IMR-90 (cell line): ENCODE results near the gene KCNMA1. TPM values are rescaled to one million over a fixed set of nuclear protein-coding genes. Genes with fewer than 3 reads are reported as not detected.

Source experiments
- ATAC-seq: fragments of 200-7000 bp; cut with Tn5 transposase; 2 replicates; pipeline ENCODE4 v1.9.1; 2020; ENCODE audit warnings: low read depth, mild to moderate bottlenecking, moderate library complexity
- BruUV-seq: library from RNA; stranded (reverse); fragments of 400-500 nt; replicated peaks from 2 replicates; lab custom pipeline; 2021; lab: Mats Ljungman, UMichigan
- CTCF ChIA-PET: fragments of 300-600 bp; formaldehyde crosslinking; extraction: SDS; loops from one replicate; lab custom pipeline; 2021; ENCODE audit warnings: antibody characterized with exemption; lab: Yijun Ruan, JAX
- POLR2A ChIA-PET: fragments of 300-600 bp; sonication (Branson Sonifier 250); formaldehyde crosslinking; loops from one replicate; lab custom pipeline; 2022; ENCODE audit warnings: antibody characterized with exemption; ENCODE audit not compliant: unreplicated experiment; lab: Charles Lee
- DNase-seq: peaks from one replicate; pipeline ENCODE4 v3.0.0; 2013
- H2AFZ ChIP-seq: replicated peaks from 2 replicates; pipeline ENCODE3; 2013; ENCODE audit warnings: low read length, mild to moderate bottlenecking; ENCODE audit not compliant: poor library complexity
- H2AK5ac ChIP-seq: 2 replicates; pipeline ENCODE4 v1.6.1; 2013; ENCODE audit warnings: low read depth, low read length, inconsistent platforms
- H2AK9ac ChIP-seq: replicated peaks from 2 replicates; pipeline ENCODE3; 2013; ENCODE audit warnings: mild to moderate bottlenecking, low read depth, low read length, moderate library complexity; ENCODE audit not compliant: poor library complexity
- H2BK120ac ChIP-seq: 2 replicates; pipeline ENCODE4 v1.6.1; 2013; ENCODE audit warnings: low read depth, low read length, inconsistent platforms
- H2BK15ac ChIP-seq: 3 replicates; pipeline ENCODE4 v1.6.1; 2013; ENCODE audit warnings: low read depth, low read length, inconsistent platforms
- H2BK20ac ChIP-seq: 2 replicates; pipeline ENCODE4 v1.6.1; 2013; ENCODE audit warnings: low read depth, mild to moderate bottlenecking, inconsistent platforms, low read length, moderate library complexity
- H2BK5ac ChIP-seq: 2 replicates; pipeline ENCODE4 v1.6.1; 2013; ENCODE audit warnings: mild to moderate bottlenecking, low read depth, low read length, inconsistent platforms; ENCODE audit not compliant: poor library complexity, severe bottlenecking
- H3K14ac ChIP-seq: replicated peaks from 2 replicates; pipeline ENCODE4 v1.6.1; 2013; ENCODE audit warnings: low read depth, low read length, inconsistent platforms
- H3K18ac ChIP-seq: 2 replicates; pipeline ENCODE4 v1.6.1; 2013; ENCODE audit warnings: low read depth, low read length, control low read depth
- H3K23ac ChIP-seq: 2 replicates; pipeline ENCODE4 v1.6.1; 2013; ENCODE audit warnings: low read depth, low read length, inconsistent platforms
- H3K27ac ChIP-seq: 2 replicates; pipeline ENCODE4 v1.5.1; 2013; ENCODE audit warnings: mild to moderate bottlenecking, control low read depth, low read length; ENCODE audit not compliant: insufficient read depth
- H3K27me3 ChIP-seq: 2 replicates; pipeline ENCODE4 v1.6.1; 2013; ENCODE audit warnings: low read length; ENCODE audit not compliant: control insufficient read depth, insufficient read depth
- H3K36me3 ChIP-seq: 2 replicates; pipeline ENCODE4 v1.6.1; 2013; ENCODE audit warnings: low read length, mixed read lengths; ENCODE audit not compliant: control insufficient read depth, insufficient read depth
- H3K4ac ChIP-seq: 2 replicates; pipeline ENCODE4 v1.6.1; 2013; ENCODE audit warnings: low read depth, low read length, inconsistent platforms
- H3K4me1 ChIP-seq: 2 replicates; pipeline ENCODE4 v1.6.1; 2013; ENCODE audit warnings: low read length, mixed read lengths; ENCODE audit not compliant: control insufficient read depth, insufficient read depth
- H3K4me2 ChIP-seq: 2 replicates; pipeline ENCODE4 v1.6.1; 2013; ENCODE audit warnings: low read depth, mild to moderate bottlenecking, control low read depth, low read length, moderate library complexity
- H3K4me3 ChIP-seq: 2 replicates; pipeline ENCODE4 v1.5.1; 2013; ENCODE audit warnings: low read depth, mild to moderate bottlenecking, control low read depth, low read length, moderate library complexity; ENCODE audit not compliant: insufficient read depth
- H3K56ac ChIP-seq: 2 replicates; pipeline ENCODE4 v1.6.1; 2013; ENCODE audit warnings: low read length, inconsistent platforms; ENCODE audit not compliant: insufficient read depth; ENCODE audit errors: extremely low read depth
- H3K79me1 ChIP-seq, 2 experiments: 2 replicates each; pipeline ENCODE4 v1.6.1; 2013; ENCODE audit warnings: low read length in 2 of 2, inconsistent platforms in 1 of 2, low read depth in 1 of 2
- H3K9ac ChIP-seq: 2 replicates; pipeline ENCODE4 v1.6.1; 2013; ENCODE audit warnings: low read depth, low read length, control low read depth
- H3K9me1 ChIP-seq: 2 replicates; pipeline ENCODE4 v1.6.1; 2013; ENCODE audit warnings: low read length, inconsistent platforms; ENCODE audit not compliant: insufficient read depth
- H3K9me3 ChIP-seq: 2 replicates; pipeline ENCODE4 v1.6.1; 2013; ENCODE audit warnings: low read length; ENCODE audit not compliant: control insufficient read depth, insufficient read depth
- H4K20me1 ChIP-seq: 2 replicates; pipeline ENCODE4 v1.6.1; 2013; ENCODE audit warnings: low read length, inconsistent platforms; ENCODE audit not compliant: insufficient read depth
- H4K5ac ChIP-seq: 2 replicates; pipeline ENCODE4 v1.6.1; 2013; ENCODE audit warnings: mild to moderate bottlenecking, low read depth, low read length, control low read depth
- H4K8ac ChIP-seq, 2 experiments: 2 replicates each; pipeline ENCODE4 v1.6.1; 2013; ENCODE audit warnings: low read depth in 2 of 2, low read length in 2 of 2, control low read depth in 1 of 2, inconsistent platforms in 1 of 2
- H4K91ac ChIP-seq: 2 replicates; pipeline ENCODE4 v1.6.1; 2013; ENCODE audit warnings: low read depth, low read length, inconsistent platforms; ENCODE audit not compliant: insufficient read depth
- CEBPB ChIP-seq: IDR thresholded peaks from 2 replicates; pipeline ENCODE4 v1.6.1; 2012; ENCODE audit warnings: low read depth, low read length, improper control_type of control experiment
- CHD1 ChIP-seq: IDR thresholded peaks from 2 replicates; pipeline ENCODE4 v1.6.1; 2012; ENCODE audit warnings: low read depth, low read length, improper control_type of control experiment
- dilution Hi-C: fragments of 300-500 bp; cut with HindIII; formaldehyde crosslinking; loops from one replicate; pipeline ENCODE4 v1.14.3; 2018; ENCODE audit warnings: low sequenced_read_pairs; ENCODE audit not compliant: unreplicated experiment
- in situ Hi-C: fragments of 300-500 bp; cut with MboI; formaldehyde crosslinking; loops from 3 replicates; pipeline ENCODE4 v1.14.3; 2019; ENCODE audit warnings: low sequenced_read_pairs, inconsistent platforms, mixed read lengths
- intact Hi-C: fragments of 100-400 bp; cut with micrococcal nuclease; formaldehyde crosslinking; loops from 2 replicates; pipeline ENCODE4 v1.10.0; 2022
- polyA plus RNA-seq, 3 experiments: library from polyadenylated mRNA; depleted of rRNA; stranded (reverse); fragments of >200 nt; gene quantifications; 2 replicates each; pipeline ENCODE4 v1.2.3, GENCODE V29; 2012; ENCODE audit warnings: low replicate concordance in 1 of 3
- total RNA-seq: library from RNA; depleted of rRNA; stranded (reverse); fragments of >200 nt; gene quantifications from 2 replicates; pipeline ENCODE4 v1.2.3, GENCODE V29; 2012

Gene KCNMA1
- total and polyA plus RNA-seq, 2 of the 4 experiments (the other 2 are of a cell fraction) = 25.6 to 29.6 TPM

GRCh38 chr10:77497748-77498147 is 139.9 kb downstream of the KCNMA1 start:
- H3K27ac ChIP-seq = no peak overlapping the region
- H3K9me1 ChIP-seq = peaks cover 18% of the 10 kb centered on the region
- H2BK20ac ChIP-seq = peak overlapping the region; percentile 11; the same call in 1 of the 2 replicates
- no peak overlapping the region for H2AK9ac ChIP-seq
- POLR2A ChIA-PET = no interaction called here
- no peaks in the 10 kb centered on the region for H4K20me1 ChIP-seq
- no peak overlapping the region for H3K9ac ChIP-seq
- no peak overlapping the region for H2AFZ ChIP-seq
- TF ChIP-seq CEBPB (no peak), CHD1 (no peak)
- in situ Hi-C loops (no loop called here), intact Hi-C loops (no loop called here), dilution Hi-C loops (no loop called here)
- H3K79me1 ChIP-seq = peaks cover 0 to 22% of the 10 kb centered on the region in 2 experiments; a peak in 2 of 4 replicates
- no peak overlapping the region for H4K8ac ChIP-seq
- no peak overlapping the region for H3K18ac ChIP-seq
- no peak overlapping the region for H2BK15ac ChIP-seq
- no peak overlapping the region for H2BK120ac ChIP-seq
- H3K4ac ChIP-seq = no peak overlapping the region
- peaks cover 22% of the 10 kb centered on the region for H3K4me1 ChIP-seq
- no TSS peak for BruUV-seq
- no peak overlapping the region for H2AK5ac ChIP-seq
- H3K23ac ChIP-seq = no peak overlapping the region
- H3K27me3 ChIP-seq = no peaks in the 10 kb centered on the region
- H3K14ac ChIP-seq = no peak overlapping the region
- no peak for ATAC-seq
- DNase-seq = no peak
- no peak overlapping the region for H4K5ac ChIP-seq
- H3K4me2 ChIP-seq = no peak overlapping the region
- CTCF ChIA-PET = no interaction called here
- H3K36me3 ChIP-seq = no peaks in the 10 kb centered on the region
- no peaks in the 10 kb centered on the region for H3K9me3 ChIP-seq
- H3K4me3 ChIP-seq = no peak overlapping the region
- no peak overlapping the region for H2BK5ac ChIP-seq
- no peak overlapping the region for H4K91ac ChIP-seq
- no peak overlapping the region for H3K56ac ChIP-seq
